NCI-H510A (cell line): ENCODE measurements around the gene CAMK1D.
"Not testable (repeated sequence)": the region's sequence is repeated elsewhere in the genome, so short reads cannot be mapped to it uniquely, and the experiment has no call there.

Experiments
- DNase-seq: peaks from one replicate; lab custom pipeline; 2025; lab: John Stamatoyannopoulos, UW

The CAMK1D gene

DNA sequence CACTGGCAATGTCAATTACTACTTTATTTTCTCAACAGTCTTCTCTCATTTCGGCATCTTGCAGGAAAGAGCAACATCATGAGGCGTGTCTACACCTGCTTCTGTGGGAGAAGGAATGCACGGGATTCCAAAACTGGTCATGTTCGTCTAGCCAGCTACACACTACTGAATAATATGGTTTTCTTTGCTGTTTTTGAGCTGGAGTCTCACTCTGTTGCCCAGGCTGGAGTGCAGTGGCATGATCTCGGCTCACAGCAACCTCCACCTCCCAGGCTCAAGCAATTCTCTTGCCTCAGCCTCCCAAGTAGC is 376.2 kb downstream of the CAMK1D start:
- not testable (repeated sequence) for DNase-seq

DNA sequence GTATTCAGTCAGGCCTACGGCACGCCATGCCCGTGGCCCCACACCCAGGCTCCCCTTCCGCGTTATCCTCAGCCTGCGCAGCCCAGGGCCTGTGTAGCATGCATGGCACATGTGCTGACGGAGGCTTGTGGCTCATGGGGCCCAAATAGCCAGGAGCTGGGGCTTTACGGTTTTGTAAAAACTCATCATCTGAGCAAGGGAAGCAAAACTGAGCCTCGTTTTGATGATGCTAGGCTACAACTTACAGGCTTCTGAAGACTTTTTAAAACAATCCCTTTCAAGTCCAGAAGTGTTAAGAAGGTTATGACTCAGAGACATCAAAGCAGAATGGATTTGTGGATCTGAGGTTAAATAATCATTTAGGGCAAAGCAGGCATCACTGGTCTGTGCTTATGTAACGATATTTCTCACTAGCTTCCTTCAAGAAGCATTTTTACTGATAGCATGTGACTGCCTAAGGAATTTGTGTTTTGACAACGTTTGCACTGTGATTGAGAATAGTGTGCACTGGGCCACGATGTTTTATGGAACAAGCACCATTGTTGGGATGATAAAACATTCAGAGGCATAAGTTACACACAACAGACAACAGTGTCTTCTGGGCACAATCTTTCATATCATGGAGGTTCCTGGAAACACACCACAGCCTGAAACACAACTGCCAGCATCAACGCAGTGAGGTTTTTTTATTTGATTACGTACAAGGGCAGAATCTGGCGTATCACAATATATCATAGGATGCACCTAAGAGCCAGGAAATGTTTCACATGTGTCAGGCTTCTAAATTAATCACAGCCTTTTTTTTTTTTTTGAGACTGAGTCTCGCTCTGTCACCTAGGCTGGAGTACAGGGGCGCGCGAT is 377.9 kb downstream of the CAMK1D start:
- DNase-seq, result no peak

DNA sequence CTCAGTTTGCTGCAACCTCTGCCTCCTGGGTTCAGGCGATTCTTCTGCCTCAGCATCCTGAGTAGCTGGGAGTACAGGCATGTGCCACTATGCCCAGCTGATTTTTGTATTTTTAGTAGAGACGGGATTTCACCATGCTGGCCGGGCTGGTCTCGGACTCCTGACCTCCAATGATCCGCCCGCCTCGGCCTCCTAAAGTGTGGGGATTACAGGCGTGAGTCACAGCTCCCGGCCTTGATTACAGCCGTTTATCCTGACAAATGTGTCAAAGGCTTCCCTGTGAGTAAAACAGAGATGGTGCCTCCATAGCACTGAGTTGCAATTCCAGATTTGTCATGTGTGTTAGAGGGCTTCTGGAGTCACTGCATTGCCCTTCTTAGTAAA is 378.5 kb downstream of the CAMK1D start:
- no peak for DNase-seq

DNA sequence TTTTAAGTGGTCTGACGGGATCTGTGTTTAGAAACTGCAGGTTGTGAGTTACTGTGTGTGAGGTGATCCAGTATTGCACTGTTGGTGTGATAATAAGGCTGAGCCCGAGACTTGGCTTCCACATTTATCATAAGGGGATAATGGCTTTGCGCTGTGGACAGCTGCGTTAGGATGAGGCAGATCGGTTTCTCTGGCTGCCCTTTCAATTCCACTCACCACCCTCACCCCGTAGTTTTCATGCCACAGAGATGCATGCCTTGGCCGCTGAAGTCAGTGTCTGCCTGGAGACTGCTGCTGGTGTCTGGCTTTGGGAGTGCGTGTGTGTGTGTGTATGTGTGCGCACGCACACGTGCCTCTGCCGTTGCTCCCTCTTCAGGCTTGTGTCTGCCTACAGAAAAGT is 379.1 kb downstream of the CAMK1D start:
- no peak for DNase-seq

DNA sequence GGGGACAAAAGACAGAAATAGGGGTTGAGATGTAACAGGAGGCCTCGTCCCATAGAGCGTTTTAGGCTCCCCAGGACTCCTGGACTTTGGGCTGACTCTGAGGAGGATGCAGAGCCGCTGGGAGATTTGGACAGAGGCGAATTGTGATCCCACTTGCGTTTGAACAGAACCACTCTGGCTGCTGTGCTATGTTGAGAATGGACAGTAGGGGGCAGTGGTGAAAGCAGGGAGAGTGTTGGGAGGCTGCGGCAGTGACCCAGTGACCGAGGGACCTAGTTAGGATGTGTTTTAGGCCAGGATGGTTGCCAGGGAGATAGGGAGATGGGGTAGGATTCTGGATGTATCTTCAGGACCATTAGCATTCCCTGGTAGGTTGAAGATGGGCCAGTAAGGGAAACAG is 380.5 kb downstream of the CAMK1D start:
- no peak for DNase-seq

DNA sequence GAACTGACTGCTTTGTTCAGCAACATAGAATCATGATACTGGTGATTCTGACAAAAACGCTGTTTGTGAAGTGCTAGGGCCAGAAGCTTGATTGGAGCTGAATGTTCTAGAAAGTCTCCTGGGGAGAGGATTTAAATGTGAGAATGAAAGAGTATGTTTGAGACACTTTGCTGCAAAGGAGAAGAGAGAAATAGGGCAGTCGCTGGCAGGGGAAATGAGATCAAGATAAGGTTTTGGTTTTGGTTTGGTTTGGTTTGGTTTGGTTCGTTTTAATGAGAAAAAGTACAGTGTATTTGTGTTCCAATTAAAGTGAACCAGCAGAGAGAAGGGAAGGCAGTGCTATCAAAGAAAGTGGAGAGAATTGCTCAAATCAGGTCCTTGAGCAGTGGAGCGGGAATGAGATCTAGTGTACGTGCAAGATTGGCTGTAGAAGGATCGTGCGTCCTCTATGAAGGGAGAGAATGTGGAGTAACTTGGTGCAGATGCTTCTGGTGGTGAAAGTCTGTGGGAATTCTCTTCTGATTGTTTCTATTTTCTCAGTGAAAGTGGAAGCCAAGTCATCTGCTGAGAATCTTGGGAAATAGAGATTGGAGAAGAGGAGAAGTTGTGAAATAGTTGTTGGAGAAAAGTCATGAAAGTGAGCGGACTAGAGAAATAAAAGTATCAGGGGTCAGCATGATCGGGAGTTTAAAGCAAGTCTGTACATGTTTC is 381.6 kb downstream of the CAMK1D start:
- no peak for DNase-seq

DNA sequence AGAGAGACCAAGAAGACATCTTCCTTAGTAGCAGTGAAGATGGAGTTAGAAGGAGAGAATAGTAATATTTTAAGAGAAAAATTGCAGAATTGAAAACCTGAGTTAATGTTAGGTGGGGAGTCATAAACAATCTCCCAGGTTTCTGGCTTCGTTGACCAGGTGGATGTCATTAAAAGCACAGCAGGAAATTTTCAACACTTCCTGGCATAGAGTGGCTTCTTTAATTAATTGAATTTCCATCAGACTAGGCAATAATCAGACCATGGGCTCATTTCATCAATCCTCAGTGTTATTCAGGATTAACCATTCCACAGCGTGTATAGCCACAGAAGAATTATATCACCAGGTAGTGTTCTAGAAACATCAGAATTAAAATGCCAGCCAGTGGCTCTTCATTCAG is 383.9 kb downstream of the CAMK1D start:
- no peak for DNase-seq

DNA sequence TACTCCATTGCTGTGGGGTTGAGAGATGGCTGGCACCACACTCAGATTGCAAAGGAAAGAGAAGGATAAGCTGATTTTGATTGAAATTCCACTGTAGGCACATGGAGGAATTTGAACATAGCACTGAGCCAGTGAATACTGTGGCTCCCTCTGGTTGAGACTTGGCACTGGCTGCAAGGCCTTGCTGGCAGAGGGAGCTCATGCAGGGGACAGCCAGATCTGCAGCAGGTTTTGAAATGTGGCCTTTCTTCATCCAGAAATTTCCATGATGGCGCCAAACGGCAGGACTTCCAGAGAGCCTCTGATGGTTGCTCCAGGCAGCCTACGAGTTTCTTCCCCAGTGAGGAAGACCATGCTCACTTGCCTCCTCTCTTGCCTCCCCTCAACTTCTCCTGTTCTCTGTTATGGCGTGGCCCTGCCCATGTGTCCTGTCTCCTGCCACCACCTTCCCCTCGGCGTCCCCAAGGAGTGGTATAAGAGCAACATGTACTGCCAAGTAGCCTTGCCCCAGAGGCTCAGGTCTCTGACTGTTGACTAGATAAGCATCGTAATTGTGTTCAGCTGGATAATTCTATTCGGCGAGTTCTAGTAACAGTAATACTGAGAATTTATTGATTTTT is 386.6 kb downstream of the CAMK1D start:
- no peak for DNase-seq

DNA sequence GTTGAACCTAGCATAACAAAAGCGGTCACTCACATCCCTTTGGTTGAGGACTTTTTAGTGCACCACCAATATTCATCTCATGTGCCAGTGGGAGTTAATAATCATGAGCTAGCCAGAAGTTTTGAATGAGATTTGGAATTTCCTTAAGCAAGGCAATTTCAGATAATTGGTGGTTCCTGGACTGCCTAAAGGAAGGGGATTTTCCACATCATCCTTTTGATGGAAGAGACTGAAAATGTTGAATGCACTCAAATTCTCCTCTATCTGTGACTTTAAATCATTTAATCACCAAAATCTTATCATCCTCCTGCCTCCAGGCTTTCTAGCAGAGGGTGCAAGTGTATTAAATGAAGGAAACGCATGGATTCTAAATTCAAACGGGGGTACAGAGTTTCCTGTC is 391.5 kb downstream of the CAMK1D start:
- DNase-seq, result no peak

DNA sequence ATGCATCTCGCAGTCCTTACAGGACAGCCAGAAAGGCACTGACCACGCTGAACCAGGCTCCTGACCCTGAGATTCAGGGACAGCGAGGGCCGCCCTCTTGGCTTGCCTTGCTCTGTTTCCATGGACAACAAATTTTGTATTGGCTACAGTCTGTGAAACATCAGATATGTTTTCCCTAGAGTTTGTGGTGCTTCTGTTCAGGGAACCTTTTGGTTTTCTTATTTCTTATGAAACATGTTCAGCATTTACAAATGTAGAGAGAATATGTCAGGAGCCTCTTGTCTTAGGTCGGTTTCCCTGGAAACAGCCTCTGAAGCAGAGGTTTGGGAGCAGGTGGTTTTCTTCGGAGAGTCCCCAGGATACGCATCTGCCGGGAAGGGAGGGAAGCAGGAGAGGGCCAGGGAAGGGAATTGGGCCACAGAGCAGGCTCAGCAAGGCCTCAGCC is 392.0 kb downstream of the CAMK1D start:
- no peak for DNase-seq

DNA sequence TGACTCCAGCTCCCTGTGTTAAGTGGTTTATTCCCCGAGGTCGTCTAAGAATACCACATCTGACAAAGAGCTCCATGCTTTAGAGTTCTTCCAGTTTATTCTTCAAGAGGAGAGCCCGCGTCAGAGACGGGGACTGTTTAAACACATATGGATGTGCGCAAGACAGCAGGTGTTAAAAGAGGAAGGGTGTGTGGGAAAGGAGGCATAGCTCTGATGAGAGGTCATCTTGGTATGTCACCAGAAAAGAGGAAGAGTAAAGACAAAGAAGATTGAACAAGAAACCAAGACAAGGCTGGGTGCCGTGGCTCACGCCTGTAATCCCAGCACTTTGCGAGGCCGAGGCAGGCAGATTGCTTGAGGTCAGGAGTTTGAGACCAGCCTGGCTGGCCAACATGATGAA is 393.4 kb downstream of the CAMK1D start:
- DNase-seq, result no peak

DNA sequence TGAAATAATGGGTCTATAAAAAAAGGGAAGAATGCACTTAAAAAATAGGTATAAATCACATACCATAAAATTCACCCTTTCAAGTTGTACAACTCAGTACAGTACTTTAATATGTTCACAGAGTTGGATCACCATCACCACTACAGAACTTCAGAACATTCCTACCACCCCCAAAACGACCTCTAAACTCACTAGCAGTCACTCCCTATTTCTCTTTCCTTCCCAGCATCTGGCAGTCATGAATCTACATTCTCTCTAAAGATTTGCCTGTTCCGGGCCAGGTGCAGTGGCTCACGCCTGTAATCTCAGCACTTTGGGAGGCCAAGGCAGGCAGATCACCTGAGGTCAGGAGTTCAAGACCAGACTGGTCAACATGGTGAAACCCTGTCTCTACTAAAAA is 394.1 kb downstream of the CAMK1D start:
- DNase-seq, result not testable (repeated sequence)

DNA sequence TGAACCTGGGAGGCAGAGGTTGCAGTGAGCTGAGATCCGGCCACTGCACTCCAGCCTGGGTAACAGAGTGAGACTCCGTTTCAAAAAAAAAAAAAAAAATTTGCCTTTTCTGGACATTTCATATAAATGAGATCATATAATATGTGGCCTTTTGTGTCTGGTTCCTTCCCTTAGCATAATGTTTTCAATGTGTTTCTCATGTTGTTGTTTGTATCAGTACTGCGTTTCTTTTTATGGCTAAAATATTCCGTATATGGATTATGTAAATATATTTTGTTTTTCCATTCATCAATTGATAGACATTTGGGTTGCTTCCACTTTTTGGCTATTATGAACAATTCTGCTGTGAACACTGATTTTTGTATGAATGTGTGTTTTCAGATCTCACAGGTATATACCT is 394.6 kb downstream of the CAMK1D start:
- no peak for DNase-seq

DNA sequence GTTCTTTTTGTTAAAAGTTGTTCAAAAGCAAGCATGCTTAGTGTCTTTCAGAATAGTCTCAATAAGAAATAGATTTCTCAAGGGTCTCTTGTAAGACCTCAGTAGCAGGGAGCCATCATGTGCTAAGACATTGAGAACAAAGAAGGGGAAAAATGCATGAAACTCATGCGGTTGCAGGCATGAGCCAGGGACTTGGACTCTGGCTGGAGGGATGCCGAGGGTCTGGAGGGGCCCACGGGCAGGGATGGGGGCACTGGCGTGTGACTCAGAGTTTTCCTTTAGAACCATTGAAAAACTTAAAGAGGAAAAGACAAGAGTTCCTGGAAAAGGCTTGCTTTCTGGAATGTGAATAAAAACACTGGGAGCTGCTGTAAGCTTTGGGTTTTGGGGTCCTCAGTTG is 398.8 kb downstream of the CAMK1D start:
- DNase-seq, result no peak

DNA sequence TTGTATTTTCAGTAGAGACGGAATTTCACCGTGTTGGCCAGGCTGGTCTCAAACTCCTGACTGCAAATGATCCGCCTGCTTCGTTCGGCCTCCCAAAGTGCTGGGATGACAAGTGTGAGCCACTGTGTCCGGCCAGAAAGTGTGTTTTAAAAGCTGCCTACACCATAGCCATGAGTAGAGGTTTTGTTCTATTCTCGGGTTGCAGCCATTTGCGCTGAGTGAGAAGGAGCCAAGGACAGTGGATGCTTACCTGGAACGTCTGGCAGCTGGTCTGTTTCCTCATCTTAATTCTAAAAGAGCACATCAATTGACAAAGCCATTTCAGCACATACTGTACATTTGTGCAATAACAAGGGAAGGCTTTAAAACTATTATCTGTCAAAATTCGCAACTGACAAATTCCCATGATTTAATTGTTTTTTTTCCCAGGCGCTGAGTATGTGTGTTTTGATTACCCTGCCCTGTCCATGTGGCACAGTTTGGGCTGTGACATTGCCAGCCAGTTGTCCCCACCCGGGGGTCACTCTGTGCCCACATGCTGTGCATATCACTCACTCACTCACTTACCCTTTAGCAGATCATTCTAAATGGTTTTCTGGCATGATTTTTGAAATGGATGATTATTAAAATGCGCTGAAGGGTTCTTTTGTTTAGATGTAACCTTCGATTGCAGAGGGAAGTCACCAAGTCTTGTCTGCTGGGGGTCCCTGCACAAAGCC is 400.6 kb downstream of the CAMK1D start:
- DNase-seq, result no peak

DNA sequence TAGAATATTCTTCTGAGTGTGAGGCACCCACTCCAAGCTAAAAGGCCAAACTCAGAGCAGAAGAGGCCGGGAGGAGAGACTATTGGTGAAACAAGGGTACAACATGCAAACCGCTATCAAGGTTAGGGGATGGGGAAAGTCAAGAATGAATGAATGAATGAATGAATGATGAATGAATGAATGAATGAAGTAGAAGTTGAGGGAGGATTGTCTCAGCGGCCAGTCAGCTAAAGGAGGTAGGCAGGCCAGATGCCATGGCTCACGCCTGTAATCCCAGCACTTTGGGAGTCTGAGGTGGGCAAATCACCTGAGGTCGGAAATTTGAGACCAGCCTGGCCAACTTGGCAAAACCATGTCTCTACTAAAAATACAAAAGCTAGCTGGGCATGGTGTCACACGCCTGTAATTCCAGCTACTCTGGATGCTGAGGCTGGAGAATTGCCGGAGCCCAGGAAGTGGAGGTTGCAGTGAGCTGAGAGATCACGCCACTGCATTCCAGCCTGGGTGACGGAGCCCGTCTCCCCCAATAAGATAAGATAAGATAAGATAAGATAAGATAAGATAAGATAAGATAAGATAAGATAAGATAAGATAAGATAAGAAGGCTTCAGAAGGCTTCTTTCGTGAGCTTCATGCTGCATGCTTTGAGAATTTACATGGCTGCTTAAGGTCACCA is 401.3 kb downstream of the CAMK1D start:
- no peak for DNase-seq

DNA sequence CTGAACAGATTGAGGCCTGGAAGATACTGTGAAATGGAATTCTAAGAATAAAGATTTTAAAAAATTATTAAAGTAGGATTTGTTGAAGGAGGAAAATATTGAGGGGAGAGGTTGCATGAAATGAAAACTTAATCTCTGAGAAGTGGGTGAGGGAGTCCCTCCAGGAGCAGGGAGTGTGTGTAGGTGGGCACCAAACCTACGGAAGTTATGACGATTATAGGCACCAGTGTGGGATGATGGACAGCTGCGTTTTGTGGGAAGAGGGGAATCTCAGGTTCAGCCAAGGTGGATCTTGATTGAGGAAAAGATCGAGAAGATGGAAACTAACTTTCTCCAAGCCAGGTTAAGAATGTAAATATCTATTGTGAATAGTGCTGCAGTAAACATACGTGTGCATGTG is 405.7 kb downstream of the CAMK1D start:
- no peak for DNase-seq

DNA sequence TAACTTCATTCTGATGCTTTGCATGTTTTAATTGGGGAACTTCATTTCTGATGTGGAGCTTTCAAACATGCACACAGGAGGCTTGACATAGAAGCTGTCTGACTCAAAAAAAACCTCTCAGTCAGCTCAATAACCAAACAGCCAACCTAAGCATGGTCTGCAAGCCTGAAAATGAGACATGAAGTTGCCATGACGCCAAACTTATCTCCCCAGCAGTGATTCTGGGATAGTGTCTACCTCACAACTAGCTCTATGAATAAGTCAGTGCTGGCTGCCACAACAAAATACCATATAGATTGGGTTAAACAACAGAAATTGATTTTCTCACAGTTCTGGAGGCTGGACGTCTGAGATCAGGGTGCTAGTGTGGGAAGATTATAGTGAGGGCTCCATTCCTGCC is 408.0 kb downstream of the CAMK1D start:
- no peak for DNase-seq

DNA sequence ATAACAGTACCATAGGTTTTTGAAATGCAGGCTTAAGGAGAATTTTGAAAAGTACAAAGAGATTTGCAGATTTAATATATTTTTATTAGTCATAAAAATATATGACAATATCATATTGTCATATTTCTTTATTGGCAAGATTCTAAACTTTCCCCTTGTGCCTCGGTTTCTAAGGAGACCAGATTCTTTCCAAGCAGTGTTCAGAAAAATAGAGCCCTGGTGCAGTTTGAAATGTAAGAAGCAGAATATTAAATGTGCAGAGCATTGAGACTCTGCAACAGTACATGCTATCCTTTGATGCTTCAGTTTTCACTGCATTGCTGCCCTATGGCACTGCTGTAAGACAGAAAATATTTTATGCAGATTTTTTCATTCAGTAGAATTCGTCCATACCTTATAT is 408.9 kb downstream of the CAMK1D start:
- DNase-seq, result no peak

DNA sequence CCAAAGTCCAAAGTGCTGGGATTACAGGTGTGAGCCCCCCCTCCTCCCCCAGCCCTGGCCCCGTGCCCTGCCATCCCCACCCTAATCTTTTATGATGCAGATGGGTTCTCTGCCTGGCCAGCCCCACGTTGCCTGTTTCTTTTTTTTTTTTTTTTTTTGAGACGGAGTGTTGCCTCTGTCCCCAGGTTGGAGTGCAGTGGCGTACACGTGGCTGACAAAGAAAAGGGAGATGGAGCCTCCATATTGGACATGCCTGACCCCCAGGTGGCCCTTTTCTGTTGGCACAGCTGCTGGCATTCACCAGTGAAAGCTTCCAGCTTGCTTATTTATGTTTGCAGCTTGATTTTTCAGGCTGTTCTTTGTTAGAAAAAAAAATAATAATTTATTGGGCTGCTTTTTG is 416.9 kb downstream of the CAMK1D start:
- DNase-seq, result no peak

DNA sequence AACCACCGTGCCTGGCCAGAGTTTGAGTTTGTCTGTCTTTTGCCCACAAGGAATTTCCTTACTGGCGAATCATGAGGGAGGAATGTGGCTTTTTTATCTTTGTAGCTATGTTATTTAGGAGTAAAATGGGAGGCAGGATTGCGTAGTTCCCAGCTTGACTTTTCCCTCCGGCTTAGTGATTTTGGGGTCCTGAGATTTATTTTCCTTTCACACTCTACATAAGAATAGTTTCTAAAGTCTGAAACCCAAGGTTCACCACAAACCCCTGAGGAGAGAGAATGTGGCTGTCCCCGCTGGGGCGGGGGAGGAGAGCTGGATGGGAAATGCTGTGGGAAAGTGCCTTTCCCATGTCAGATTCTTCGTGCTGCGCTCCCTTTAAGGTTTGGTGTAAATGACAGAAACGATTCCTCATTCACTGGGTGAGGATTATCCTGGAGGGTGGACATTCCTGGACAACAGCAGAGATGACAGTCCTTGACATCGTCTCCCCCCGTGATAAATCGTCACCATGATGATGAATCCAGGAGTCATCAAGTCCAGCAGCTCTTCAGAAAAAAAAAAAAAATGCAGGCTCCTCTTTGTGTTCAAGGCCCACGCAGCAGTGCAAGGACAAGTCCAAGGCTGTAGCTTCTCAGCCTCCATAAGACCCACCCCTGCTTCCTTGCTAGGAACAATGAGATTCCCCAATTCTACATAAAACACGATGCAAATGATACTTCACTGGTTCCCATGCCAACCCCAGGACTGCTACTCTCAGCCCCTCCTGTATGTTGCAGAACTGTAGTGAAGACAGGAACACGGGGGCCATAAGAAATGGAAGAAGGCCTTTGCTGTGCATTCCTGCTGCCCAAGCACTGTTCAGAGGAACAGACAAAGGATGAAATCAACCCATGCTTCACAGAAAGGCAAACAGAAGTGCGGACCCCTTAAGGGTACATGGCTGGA is 419.1 kb downstream of the CAMK1D start:
- no peak for DNase-seq
